ENCODE results near the gene KLHL3.
"Not testable (repeated sequence)": the region's sequence is repeated elsewhere in the genome, so short reads cannot be mapped to it uniquely, and the experiment has no call there.

KLHL3 gene

GRCh38 chr5:137735555-137736284, at the start of gene KLHL3:
Gene KLHL3, minus strand, starts transcription at chr5:137736089. Its CDS starts 443 bp downstream, at chr5:137735646.
- DNase-seq, result no peak

- no peak for DNase-seq
These were observed 47.2 kb upstream of the KLHL3 start for GRCh38 chr5:137782984-137783536.

- DNase-seq, result no peak
These were observed 46.2 kb upstream of the KLHL3 start for GRCh38 chr5:137782055-137782454.

GRCh38 chr5:137778772-137779564, 43.1 kb upstream of the KLHL3 start:
- no peak for DNase-seq

- not testable (repeated sequence) for DNase-seq
These were observed 32.0 kb upstream of the KLHL3 start for GRCh38 chr5:137767937-137768336.

- DNase-seq, result no peak
These were observed 25.7 kb upstream of the KLHL3 start for GRCh38 chr5:137761566-137761965.

GRCh38 chr5:137760719-137761516, 25.0 kb upstream of the KLHL3 start:
- no peak for DNase-seq

- DNase-seq, result no peak
These were observed 24.4 kb upstream of the KLHL3 start for GRCh38 chr5:137760294-137760693.

- no peak for DNase-seq
These were observed 22.9 kb upstream of the KLHL3 start for GRCh38 chr5:137758715-137759306.

- DNase-seq, result no peak
These were observed 22.2 kb upstream of the KLHL3 start for GRCh38 chr5:137758121-137758520.

GRCh38 chr5:137757634-137758033, 21.7 kb upstream of the KLHL3 start:
- DNase-seq, result no peak

GRCh38 chr5:137754961-137755762, 19.3 kb upstream of the KLHL3 start:
- DNase-seq, result no peak

- DNase-seq, result peak; percentile 95
These were observed 18.5 kb upstream of the KLHL3 start, which contains the start of gene HNRNPA0 for GRCh38 chr5:137754188-137754960. Gene HNRNPA0, minus strand, starts transcription at chr5:137754363. Its CDS starts 297 bp downstream, at chr5:137754066.

- DNase-seq, result no peak
These were observed 17.9 kb upstream of the KLHL3 start for GRCh38 chr5:137753691-137754187.

- peak; percentile 36 for DNase-seq
These were observed 17.2 kb upstream of the KLHL3 start for GRCh38 chr5:137752905-137753690.

GRCh38 chr5:137751869-137752491, 16.1 kb upstream of the KLHL3 start:
- no peak for DNase-seq

GRCh38 chr5:137750436-137750835, 14.5 kb upstream of the KLHL3 start:
- DNase-seq, result no peak

GRCh38 chr5:137747848-137748247, 12.0 kb upstream of the KLHL3 start:
- no peak for DNase-seq

GRCh38 chr5:137743031-137743640, 7.2 kb upstream of the KLHL3 start:
- DNase-seq, result peak; percentile 23

All from NK-92 treated with Interleukin-12 subunit alpha and Interleukin-12 subunit beta, amount 100 ng/mL, for 24 hours (cell line).